Fibroblast of skin of scalp (primary cell): ENCODE data around the gene ADAP1.

Experiments
- DNase-seq: peaks from one replicate; pipeline ENCODE4 v3.0.0-alpha.2; 2013

ADAP1 gene

GRCh38 chr7:856444-857095, 97.9 kb downstream of the ADAP1 start:
- DNase-seq = no peak

- DNase-seq = no peak
Measured at GRCh38 chr7:855686-856369, 98.7 kb downstream of the ADAP1 start.

GRCh38 chr7:854118-854775, 100.2 kb downstream of the ADAP1 start:
- no peak for DNase-seq

- no peak for DNase-seq
Measured at GRCh38 chr7:853366-854117, 100.9 kb downstream of the ADAP1 start.

- DNase-seq = no peak
Measured at GRCh38 chr7:851204-851603, 103.3 kb downstream of the ADAP1 start.

- no peak for DNase-seq
Measured at GRCh38 chr7:849781-850180, 104.7 kb downstream of the ADAP1 start.

- no peak for DNase-seq
Measured at GRCh38 chr7:849145-849544, 105.3 kb downstream of the ADAP1 start.
